ENCODE results near the gene TNNI2.
"Not testable (repeated sequence)": the region's sequence is repeated elsewhere in the genome, so short reads cannot be mapped to it uniquely, and the experiment has no call there.

TNNI2 gene

GRCh38 chr11:1879941-1880720, 41.4 kb downstream of the TNNI2 start:
- DNase-seq: peak in 4 of 10 donors; percentile 21 to 85 (median 72)
- intact Hi-C loops (cut with DNase I): loop anchor here (5.0 kb wide), 1 partner anchor 37 kb away; the partner anchor contains the start of gene TNNT3

GRCh38 chr11:1880746-1881441, 42.1 kb downstream of the TNNI2 start:
- DNase-seq: peak in 4 of 10 donors; percentile 9 to 68 (median 60)

GRCh38 chr11:1881442-1882264, 42.9 kb downstream of the TNNI2 start:
- peak in 3 of 10 donors; percentile 24 to 79 (median 67) for DNase-seq
- intact Hi-C loops (cut with DNase I): loop anchor here (2.0 to 5.0 kb wide), 2 partner anchors 36 to 273 kb away; partner anchors contain the start of gene TNNT3

More at GRCh38 chr11:1880746-1881441, 42.1 kb downstream of the TNNI2 start:
- intact Hi-C loops (cut with DNase I): loop anchor here (5.0 kb wide), 1 partner anchor 36 kb away; the partner anchor contains the start of gene TNNT3

GRCh38 chr11:1882265-1883238, 43.8 kb downstream of the TNNI2 start:
- intact Hi-C loops (cut with DNase I): loop anchor here (2.0 to 5.0 kb wide), 2 partner anchors 35 to 272 kb away; partner anchors contain the start of gene TNNT3
- peak; percentile 49 to 96 (median 72) for DNase-seq

- peak in 2 of 10 donors; percentile 9 to 62 for DNase-seq
- intact Hi-C loops (cut with DNase I): loop anchor here (2.0 to 5.0 kb wide), 2 partner anchors 34 to 271 kb away; partner anchors contain the start of gene TNNT3
Observed at GRCh38 chr11:1883346-1884302, 44.8 kb downstream of the TNNI2 start.

GRCh38 chr11:1884303-1884700, 45.5 kb downstream of the TNNI2 start:
- peak in 1 of 10 donors; percentile 39 for DNase-seq
- intact Hi-C loops (cut with DNase I): loop anchor here (5.0 kb wide), 1 partner anchor 33 kb away; the partner anchor contains the start of gene TNNT3

GRCh38 chr11:1886551-1886950, 47.8 kb downstream of the TNNI2 start:
- intact Hi-C loops (cut with DNase I): not testable (repeated sequence)
- peak in 2 of 10 donors; percentile 5 to 78 for DNase-seq

GRCh38 chr11:1887451-1888346, 48.9 kb downstream of the TNNI2 start:
- DNase-seq: peak in 3 of 10 donors; percentile 23 to 73 (median 55)
- intact Hi-C loops (cut with DNase I): no loop called here

- DNase-seq: peak in 4 of 10 donors; percentile 18 to 69 (median 59)
- intact Hi-C loops (cut with DNase I): no loop called here
Observed at GRCh38 chr11:1888347-1888753, 49.6 kb downstream of the TNNI2 start.

GRCh38 chr11:1888811-1889210, 50.0 kb downstream of the TNNI2 start:
- intact Hi-C loops (cut with DNase I): no loop called here

GRCh38 chr11:1889224-1889930, 50.6 kb downstream of the TNNI2 start:
- peak in 4 of 10 donors; percentile 26 to 83 (median 64) for DNase-seq
- intact Hi-C loops (cut with DNase I): no loop called here

More at GRCh38 chr11:1888811-1889210, 50.0 kb downstream of the TNNI2 start:
- peak in 2 of 10 donors; percentile 9 to 67 for DNase-seq

GRCh38 chr11:1889941-1890855, 51.4 kb downstream of the TNNI2 start:
- DNase-seq: peak in 3 of 10 donors; percentile 22 to 70 (median 67)
- intact Hi-C loops (cut with DNase I): no loop called here

Measured in posterior cingulate gyrus (tissue), 11 donors.